Activated naive CD4-positive, alpha-beta T cell treated with anti-CD3 and anti-CD28 coated beads for 36 hours (primary cell): ENCODE data around the gene ELMO2. TPM values are rescaled to one million over a fixed set of nuclear protein-coding genes. Genes with fewer than 3 reads are reported as not detected.

ENCODE experiments used
- CTCF ChIA-PET: fragments of 350-600 bp; sonication (Branson Sonifier 250); formaldehyde crosslinking; loops from one replicate; lab custom pipeline; 2021; ENCODE audit warnings: antibody characterized with exemption; lab: Charles Lee
- DNase-seq: peaks from one replicate; pipeline ENCODE4 v3.0.0-alpha.2; 2020
- H3K27ac Mint-ChIP-seq: one replicate; pipeline ENCODE4 v1.8.0; 2021; ENCODE audit warnings: mild to moderate bottlenecking, mixed read lengths
- H3K27me3 Mint-ChIP-seq: one replicate; pipeline ENCODE4 v1.8.0; 2021; ENCODE audit warnings: low read depth, mixed read lengths
- H3K36me3 Mint-ChIP-seq: one replicate; pipeline ENCODE4 v1.8.0; 2021; ENCODE audit warnings: low read depth, mixed read lengths
- H3K4me1 Mint-ChIP-seq: one replicate; pipeline ENCODE4 v1.8.0; 2021; ENCODE audit warnings: low read depth, mixed read lengths
- H3K4me3 Mint-ChIP-seq: one replicate; pipeline ENCODE4 v1.8.0; 2021; ENCODE audit warnings: mild to moderate bottlenecking, moderate library complexity, mixed read lengths
- H3K9me3 Mint-ChIP-seq: one replicate; pipeline ENCODE4 v1.8.0; 2021; ENCODE audit warnings: mixed read lengths
- intact Hi-C: fragments of 100-400 bp; cut with micrococcal nuclease; formaldehyde crosslinking; loops from one replicate; pipeline ENCODE4 v1.15.1; 2023
- total RNA-seq, 2 experiments: library from RNA; stranded (reverse); gene quantifications; one replicate each; pipeline ENCODE4 v1.2.3, GENCODE V29; 2021

Gene ELMO2
- total RNA-seq, 2 experiments from 2014 or later = 76.8 to 81.0 TPM

DNA sequence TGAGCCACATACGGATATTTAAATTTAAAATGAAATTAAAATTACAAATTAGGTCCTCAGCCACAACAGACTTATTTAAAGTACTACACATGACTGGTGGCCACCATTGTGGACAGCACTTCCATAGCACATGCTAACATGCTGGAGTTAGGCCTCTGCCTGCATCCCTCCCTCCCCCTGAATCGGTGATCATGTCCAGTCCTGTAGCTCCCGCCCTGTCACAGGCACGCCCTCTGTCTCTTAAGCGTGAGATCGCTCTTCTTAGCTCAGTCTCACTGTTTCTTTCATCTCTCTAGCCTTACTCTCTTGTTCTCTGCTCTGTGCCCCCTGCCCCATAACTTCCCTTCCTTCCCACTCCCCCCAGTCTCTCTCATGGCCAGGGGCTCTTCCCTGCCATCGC, 28.9 kb downstream of the ELMO2 start:
- H3K27ac Mint-ChIP-seq = no peak overlapping the region
- CTCF ChIA-PET = interaction anchor here (1.4 kb wide), 1 partner anchor 9 kb away, joined by 3 read pairs; no protein-coding TSS in a partner anchor
- DNase-seq = no peak
- H3K9me3 Mint-ChIP-seq = no peaks in the 10 kb centered on the region
- intact Hi-C loops = no loop called here
- H3K27me3 Mint-ChIP-seq = no peaks in the 10 kb centered on the region
- H3K4me3 Mint-ChIP-seq = no peak overlapping the region
- peaks cover 31% of the 10 kb centered on the region for H3K36me3 Mint-ChIP-seq
- H3K4me1 Mint-ChIP-seq = no peaks in the 10 kb centered on the region

DNA sequence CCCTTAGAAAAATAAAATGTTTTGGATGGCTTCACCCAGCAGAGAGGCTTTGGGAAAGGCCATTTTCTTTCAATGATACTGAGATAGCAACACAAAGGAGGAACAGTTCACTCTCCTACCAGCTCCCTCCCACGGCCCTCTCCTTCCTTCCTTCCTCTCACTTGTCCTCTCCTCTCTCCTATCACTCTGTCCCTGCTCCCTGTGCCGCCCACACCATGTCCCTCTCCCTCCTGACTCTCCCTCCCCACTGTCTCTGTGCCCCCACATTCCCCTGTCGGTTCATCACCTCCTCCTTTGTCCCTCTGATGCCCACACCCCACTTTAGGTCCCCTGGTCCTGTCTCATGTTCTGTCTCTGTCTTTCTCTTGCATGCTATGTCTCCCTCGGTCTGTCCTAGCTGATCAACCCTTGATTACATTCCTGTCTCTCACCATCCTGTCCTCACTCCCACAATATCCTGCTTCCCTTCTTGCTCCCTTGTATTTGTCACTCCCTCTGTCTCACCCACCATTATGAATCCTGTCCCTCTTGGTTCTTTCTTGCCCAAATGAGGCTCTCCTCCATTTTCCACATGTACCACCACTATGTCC, 30.1 kb downstream of the ELMO2 start:
- CTCF ChIA-PET = no interaction called here
- DNase-seq = no peak
- intact Hi-C loops = no loop called here
- Mint-ChIP-seq H3K9me3 (no peaks in the 10 kb centered on the region), H3K36me3 (peaks cover 36% of the 10 kb centered on the region), H3K27ac (no peak overlapping the region), H3K4me3 (no peak overlapping the region), H3K4me1 (no peaks in the 10 kb centered on the region), H3K27me3 (no peaks in the 10 kb centered on the region)

DNA sequence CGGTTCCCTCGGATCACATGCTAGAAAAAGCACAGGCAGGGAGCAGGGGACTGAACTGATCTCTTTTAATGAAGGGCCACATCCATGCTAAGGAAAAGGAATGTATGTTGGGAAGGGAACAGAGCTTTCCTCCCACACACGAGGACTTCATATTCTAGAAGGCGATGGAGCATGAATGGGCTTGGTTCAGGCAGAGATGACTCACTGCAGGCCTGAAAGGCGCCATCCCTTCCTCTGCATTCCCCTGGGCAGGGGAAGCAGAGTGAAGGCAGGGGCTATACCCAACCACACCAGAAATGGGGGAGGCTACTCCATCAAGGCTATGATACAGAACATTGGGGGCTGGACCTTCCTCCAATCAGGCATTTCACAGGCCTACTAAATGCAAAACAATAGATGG, 30.6 kb downstream of the ELMO2 start:
- peaks cover 34% of the 10 kb centered on the region for H3K36me3 Mint-ChIP-seq
- H3K27me3 Mint-ChIP-seq = no peaks in the 10 kb centered on the region

DNA sequence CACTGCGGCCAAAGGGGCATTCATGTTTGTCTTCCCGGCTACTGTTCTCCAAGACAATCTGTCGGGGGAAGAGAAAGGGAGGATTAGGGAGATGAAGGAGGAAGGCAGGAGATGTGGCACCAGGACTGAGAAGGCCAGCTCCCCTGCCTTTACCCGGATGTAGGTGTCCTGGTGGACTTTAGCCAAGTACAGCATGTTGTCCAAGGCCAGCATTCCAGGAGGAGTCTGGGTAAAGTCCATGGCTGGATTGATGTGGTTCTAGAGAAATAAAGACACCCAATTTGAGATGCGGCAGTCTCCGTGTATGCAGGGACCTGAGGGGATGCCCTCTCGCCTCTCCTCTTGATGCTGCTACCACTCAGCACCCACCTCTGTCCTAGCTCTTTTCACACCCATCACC, 32.0 kb downstream of the ELMO2 start:
- H3K4me3 Mint-ChIP-seq = no peak overlapping the region
- CTCF ChIA-PET = interaction anchor here (1.0 kb wide), 1 partner anchor 9 kb away, joined by 3 read pairs; no protein-coding TSS in a partner anchor
- peaks cover 2% of the 10 kb centered on the region for H3K4me1 Mint-ChIP-seq
- no peak overlapping the region for H3K27ac Mint-ChIP-seq
- H3K27me3 Mint-ChIP-seq = no peaks in the 10 kb centered on the region
- H3K9me3 Mint-ChIP-seq = no peaks in the 10 kb centered on the region
- intact Hi-C loops = no loop called here
- DNase-seq = no peak
- peaks cover 37% of the 10 kb centered on the region for H3K36me3 Mint-ChIP-seq

More for the DNA sequence above, 30.6 kb downstream of the ELMO2 start:
- Mint-ChIP-seq H3K4me3 (no peak overlapping the region), H3K4me1 (no peaks in the 10 kb centered on the region), H3K27ac (no peak overlapping the region), H3K9me3 (no peaks in the 10 kb centered on the region)
- DNase-seq = no peak
- intact Hi-C loops = no loop called here
- CTCF ChIA-PET = no interaction called here

DNA sequence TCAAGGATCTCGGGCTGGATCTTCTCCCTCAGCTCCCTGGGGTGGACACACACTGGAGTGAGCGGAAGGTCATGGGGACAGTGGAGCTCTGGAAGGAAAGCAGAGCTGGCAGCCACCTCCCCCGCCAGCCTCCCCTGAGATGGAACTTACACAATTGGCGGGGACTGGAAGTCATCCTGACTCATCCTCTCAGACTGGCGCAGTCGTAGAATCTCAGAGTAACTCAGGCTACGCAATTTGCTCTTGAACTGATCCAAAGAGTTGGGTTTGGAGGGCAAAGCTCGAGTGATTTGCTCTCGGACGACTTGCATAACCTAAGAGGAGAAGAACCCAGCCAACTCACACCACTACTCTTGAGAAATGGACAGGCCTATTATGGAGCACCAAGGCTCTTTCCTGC, 34.8 kb downstream of the ELMO2 start:
- Mint-ChIP-seq H3K4me3 (no peak overlapping the region), H3K27ac (no peak overlapping the region), H3K9me3 (no peaks in the 10 kb centered on the region), H3K4me1 (peaks cover 21% of the 10 kb centered on the region), H3K36me3 (peaks cover 48% of the 10 kb centered on the region), H3K27me3 (no peaks in the 10 kb centered on the region)
- intact Hi-C loops = no loop called here
- no peak for DNase-seq
- CTCF ChIA-PET = interaction anchor here (0.6 kb wide), 1 partner anchor 83 kb away, joined by 3 read pairs; no protein-coding TSS in a partner anchor

DNA sequence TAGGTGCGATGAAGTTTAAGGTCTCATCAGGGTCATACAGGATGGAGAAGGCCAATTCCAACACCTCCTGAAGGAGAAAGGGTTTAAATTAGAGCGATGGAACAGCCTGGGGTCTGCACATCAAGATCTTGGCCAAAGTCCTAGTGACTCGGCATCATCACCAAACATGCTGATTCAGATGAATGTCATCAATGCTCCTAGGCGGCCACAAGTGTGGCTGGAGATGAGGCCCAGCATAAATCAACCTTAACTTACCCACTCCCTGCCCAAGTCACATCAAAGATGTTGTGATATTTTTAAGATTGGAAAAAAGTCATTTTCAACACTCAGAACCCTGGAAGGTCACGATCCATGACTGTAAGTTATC, 37.5 kb downstream of the ELMO2 start:
- CTCF ChIA-PET = no interaction called here
- intact Hi-C loops = no loop called here
- H3K4me3 Mint-ChIP-seq = no peak overlapping the region
- no peaks in the 10 kb centered on the region for H3K9me3 Mint-ChIP-seq
- H3K27me3 Mint-ChIP-seq = no peaks in the 10 kb centered on the region
- DNase-seq = no peak
- peak overlapping the region; percentile 44 for H3K27ac Mint-ChIP-seq
- peaks cover 43% of the 10 kb centered on the region for H3K4me1 Mint-ChIP-seq
- H3K36me3 Mint-ChIP-seq = peaks cover 44% of the 10 kb centered on the region

DNA sequence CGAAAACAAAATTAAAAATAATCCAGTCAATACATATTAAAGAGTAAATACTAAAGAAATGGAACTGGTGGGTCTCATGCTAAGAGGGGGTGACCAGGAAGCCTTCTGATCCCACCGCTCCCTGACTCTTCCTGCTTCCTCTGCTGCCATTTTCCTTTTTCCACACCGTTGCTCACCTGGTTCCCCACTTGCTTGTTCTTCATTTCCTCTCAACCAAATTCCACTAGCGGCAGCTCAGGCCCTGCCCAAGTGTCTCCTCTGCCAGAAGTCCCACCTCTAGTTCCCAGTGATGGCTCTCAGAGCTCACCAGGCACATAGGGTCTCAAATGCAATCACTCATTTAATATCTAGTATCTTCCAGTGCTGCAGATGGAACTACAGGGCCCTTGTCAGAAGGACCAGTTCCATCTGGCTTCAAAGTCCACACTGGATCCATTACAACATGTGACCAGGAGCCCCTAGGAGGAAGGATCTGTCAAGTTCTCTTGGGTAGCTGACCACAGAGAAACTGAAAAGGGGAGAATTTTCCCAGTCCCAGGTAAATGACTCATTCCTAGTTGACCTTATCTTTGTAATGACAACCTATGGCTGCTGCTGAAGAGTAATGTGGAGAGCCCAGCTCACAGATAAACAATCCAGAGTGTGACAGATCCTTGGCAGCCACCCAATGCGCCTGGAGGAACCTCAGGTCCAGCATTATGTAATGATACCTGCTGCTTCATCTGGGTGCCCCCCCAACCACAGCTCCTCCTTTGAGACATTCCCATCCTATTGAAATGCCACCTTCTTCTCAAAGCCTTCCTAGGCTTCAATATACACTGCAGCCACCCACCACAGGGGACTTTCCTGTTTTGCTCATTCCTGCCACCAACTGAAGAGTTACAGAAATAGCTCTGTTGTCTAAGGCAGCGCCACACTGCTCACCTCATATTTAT, 38.2 kb downstream of the ELMO2 start:
- Mint-ChIP-seq H3K36me3 (peaks cover 45% of the 10 kb centered on the region), H3K4me1 (peaks cover 50% of the 10 kb centered on the region), H3K27ac (peak overlapping the region; percentile 44), H3K9me3 (no peaks in the 10 kb centered on the region), H3K4me3 (no peak overlapping the region), H3K27me3 (no peaks in the 10 kb centered on the region)
- intact Hi-C loops = no loop called here
- CTCF ChIA-PET = interaction anchor here (1.0 kb wide), 1 partner anchor 312 kb away, joined by 3 read pairs; no protein-coding TSS in a partner anchor
- peak; percentile 47 for DNase-seq

DNA sequence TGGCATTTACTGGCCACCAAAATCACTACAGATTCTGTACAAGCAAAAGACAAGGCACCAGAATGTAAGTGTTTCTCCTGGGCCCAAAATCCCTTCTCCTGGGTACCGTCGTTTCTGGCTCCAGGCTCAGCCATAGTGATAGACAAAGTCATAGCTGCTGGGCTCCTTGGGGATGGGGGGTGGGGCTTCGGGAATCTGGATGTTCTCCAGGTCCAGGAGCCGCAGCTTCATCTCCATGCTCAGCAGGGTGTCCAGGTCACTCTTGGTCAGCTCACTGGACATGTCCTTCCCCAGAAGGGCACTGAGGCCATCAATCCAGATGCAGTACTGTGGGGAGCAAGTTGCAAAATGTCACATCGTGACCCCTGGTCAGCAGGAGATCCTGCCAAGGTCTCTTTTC, 39.2 kb downstream of the ELMO2 start:
- CTCF ChIA-PET = interaction anchor here (1.0 kb wide), 1 partner anchor 313 kb away, joined by 3 read pairs; no protein-coding TSS in a partner anchor
- no peak for DNase-seq
- Mint-ChIP-seq H3K27me3 (no peaks in the 10 kb centered on the region), H3K27ac (peak overlapping the region; percentile 20), H3K36me3 (peaks cover 41% of the 10 kb centered on the region), H3K4me1 (peaks cover 60% of the 10 kb centered on the region), H3K4me3 (no peak overlapping the region), H3K9me3 (no peaks in the 10 kb centered on the region)
- intact Hi-C loops = no loop called here

DNA sequence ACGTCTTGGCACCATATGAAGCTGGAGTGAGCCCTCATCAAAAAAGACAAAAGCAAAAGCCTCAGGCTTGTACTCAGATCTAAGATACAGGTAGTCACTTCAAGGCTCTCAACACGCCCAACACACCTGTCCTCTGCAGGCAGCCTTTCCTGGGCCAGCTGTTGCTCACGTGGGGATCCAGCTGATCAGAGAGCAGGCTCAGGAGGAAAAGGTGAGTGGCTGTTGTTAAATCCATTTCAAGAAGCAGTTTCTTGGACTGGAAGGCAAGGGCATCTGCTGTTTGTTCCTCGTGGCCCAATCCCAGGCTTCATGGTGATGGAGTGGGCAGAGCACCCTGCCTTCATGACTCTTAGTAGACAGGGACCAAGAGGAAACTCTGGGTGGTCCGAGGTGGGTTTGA, 39.6 kb downstream of the ELMO2 start:
- DNase-seq = no peak
- no peak overlapping the region for H3K4me3 Mint-ChIP-seq
- peaks cover 38% of the 10 kb centered on the region for H3K36me3 Mint-ChIP-seq
- no peaks in the 10 kb centered on the region for H3K27me3 Mint-ChIP-seq
- CTCF ChIA-PET = no interaction called here
- peak overlapping the region; percentile 86 for H3K27ac Mint-ChIP-seq
- intact Hi-C loops = no loop called here
- no peaks in the 10 kb centered on the region for H3K9me3 Mint-ChIP-seq
- H3K4me1 Mint-ChIP-seq = peaks cover 64% of the 10 kb centered on the region

DNA sequence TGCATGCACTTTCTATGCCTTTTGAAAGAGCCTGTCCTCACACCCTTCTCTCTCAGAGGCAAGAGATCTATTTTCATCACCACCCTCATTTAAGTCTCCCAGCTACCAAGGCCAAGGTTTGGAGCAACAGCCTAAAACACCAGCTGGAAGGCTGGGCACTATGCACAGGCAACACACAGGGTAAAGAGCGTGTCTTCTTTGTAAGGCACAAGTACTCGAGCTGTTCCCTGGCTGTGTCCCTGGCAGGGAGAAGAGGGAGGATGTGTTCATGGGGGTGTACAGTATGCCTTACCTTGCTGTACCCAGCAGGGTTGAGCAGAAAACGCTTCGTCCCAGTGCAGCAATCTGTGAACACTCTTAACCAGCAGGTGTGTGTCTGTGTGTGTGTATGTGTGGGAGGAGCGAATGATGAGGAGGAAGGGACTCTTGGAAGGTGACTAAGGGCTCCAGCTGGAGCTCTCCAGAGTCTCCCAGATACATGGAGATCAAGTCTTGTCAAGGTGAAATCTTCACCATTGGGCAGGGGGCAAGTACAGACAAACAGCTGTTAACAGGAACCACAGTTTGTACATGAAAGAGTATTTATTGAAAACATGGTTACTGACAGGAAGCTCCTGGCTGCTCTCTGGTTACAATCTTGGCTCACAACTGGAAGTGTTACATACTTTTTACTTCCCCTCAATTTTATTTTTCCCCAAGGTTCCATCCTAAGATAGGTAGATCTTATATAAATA, 40.8 kb downstream of the ELMO2 start:
- Mint-ChIP-seq H3K36me3 (peaks cover 38% of the 10 kb centered on the region), H3K27me3 (no peaks in the 10 kb centered on the region), H3K4me3 (peak overlapping the region; percentile 88), H3K4me1 (peaks cover 74% of the 10 kb centered on the region), H3K27ac (peak overlapping the region; percentile 86), H3K9me3 (no peaks in the 10 kb centered on the region)
- CTCF ChIA-PET = interaction anchor here (1.3 to 2.2 kb wide), 2 partner anchors 16 to 42 kb away, joined by 3 to 16 read pairs; partner anchors contain the start of gene ELMO2
- intact Hi-C loops = no loop called here
- DNase-seq = no peak

DNA sequence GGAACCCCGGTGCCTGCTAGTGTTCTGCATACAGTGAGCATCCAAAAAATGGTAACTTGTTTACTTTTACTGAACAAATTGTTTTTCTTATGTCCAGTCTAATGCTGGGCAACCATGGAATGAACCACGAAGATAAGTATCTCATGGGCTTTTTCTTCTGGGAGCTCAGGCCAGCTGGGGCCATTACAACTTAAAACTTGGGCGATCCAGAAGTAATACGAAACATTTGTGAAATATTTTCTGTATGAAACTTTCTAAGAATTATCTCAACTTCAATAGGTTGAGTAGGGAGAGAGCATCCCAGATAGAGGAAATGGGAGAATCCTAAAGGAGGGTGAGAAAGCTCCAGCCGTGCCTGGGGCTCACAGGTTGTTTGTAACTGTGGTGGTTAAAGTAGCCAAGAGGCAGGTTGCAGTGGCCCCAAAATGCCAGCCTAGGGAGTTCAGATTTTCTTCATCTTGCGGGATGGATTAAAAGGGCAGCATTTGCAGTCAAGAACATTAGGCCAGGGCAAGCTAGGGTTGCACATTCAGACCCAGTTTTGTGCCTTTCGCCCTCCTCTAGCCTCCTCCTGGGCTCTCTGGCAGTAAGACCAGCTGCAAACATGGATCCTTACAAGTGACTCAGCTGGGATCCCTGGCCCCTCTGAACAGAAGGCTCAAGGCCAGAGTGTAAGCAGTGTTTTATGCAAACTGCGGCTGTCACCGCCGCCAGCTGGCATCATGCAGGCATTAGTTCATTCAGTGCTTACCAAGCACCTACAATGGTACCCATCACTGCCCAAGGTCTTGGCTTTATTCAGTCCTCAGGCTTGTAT, 41.5 kb downstream of the ELMO2 start:
- CTCF ChIA-PET = interaction anchor here (0.6 to 2.2 kb wide), 5 partner anchors 16 to 58 kb away, joined by 3 to 16 read pairs (median 3); partner anchors contain the start of gene ELMO2
- no peaks in the 10 kb centered on the region for H3K9me3 Mint-ChIP-seq
- H3K27ac Mint-ChIP-seq = peak overlapping the region; percentile 86
- no peak for DNase-seq
- H3K4me3 Mint-ChIP-seq = peak overlapping the region; percentile 88
- intact Hi-C loops = loop anchor here (1.0 to 5.0 kb wide), 3 partner anchors 36 to 322 kb away; partner anchors contain the start of genes ELMO2 and TP53RK
- H3K36me3 Mint-ChIP-seq = peaks cover 33% of the 10 kb centered on the region
- H3K4me1 Mint-ChIP-seq = peaks cover 78% of the 10 kb centered on the region
- no peaks in the 10 kb centered on the region for H3K27me3 Mint-ChIP-seq
